ENCODE data around the gene DDX20.

- TF ChIP-seq EZH2 (IDR thresholded peaks at IDR 0.05; ENCODE audit: insufficient read depth, poor library complexity, severe bottlenecking) (no peak), EZH2phosphoT487 (IDR thresholded peaks at IDR 0.05; ENCODE audit: insufficient read depth, low read depth) (no peak)
These were observed 48.2 kb downstream of the DDX20 start for GRCh38 chr1:111803951-111804350.
